ENCODE data around the gene CDKL5.

The CDKL5 gene

DNA sequence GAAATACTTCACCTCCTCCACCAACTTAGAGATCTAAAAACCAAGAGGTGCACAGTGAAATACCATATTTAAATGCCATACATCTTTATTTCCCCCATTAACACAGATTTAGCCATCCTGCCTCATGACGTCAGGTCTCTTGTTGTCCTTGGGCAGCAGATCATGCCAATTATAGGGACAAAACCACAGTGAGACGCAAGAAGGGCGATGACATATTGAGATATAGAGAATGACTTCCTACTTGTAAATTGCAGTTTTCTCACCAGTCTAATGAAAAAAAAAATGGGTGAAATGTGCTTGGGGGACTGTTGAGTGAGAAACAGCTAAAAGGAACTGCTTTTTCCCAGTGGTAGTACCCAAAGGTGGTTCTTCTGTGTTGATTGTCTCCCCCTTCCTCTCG, 222.2 kb downstream of the CDKL5 start:
- no peak overlapping the region for H3K4me3 ChIP-seq (ENCODE audit: severe bottlenecking)
- TF ChIP-seq, protein P1, sequence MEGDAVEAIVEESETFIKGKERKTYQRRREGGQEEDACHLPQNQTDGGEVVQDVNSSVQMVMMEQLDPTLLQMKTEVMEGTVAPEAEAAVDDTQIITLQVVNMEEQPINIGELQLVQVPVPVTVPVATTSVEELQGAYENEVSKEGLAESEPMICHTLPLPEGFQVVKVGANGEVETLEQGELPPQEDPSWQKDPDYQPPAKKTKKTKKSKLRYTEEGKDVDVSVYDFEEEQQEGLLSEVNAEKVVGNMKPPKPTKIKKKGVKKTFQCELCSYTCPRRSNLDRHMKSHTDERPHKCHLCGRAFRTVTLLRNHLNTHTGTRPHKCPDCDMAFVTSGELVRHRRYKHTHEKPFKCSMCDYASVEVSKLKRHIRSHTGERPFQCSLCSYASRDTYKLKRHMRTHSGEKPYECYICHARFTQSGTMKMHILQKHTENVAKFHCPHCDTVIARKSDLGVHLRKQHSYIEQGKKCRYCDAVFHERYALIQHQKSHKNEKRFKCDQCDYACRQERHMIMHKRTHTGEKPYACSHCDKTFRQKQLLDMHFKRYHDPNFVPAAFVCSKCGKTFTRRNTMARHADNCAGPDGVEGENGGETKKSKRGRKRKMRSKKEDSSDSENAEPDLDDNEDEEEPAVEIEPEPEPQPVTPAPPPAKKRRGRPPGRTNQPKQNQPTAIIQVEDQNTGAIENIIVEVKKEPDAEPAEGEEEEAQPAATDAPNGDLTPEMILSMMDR (IDR thresholded peaks at IDR 0.05; ENCODE audit: poor library complexity, severe bottlenecking) = no peak
- ATAC-seq (ENCODE audit: low read depth) = no peak
- no peaks in the 10 kb centered on the region for H3K9me3 ChIP-seq (ENCODE audit: severe bottlenecking)
- no peaks in the 10 kb centered on the region for H3K4me1 ChIP-seq (ENCODE audit: insufficient read depth, poor library complexity, severe bottlenecking)
- no peak overlapping the region for H3K27ac ChIP-seq (ENCODE audit: poor library complexity, severe bottlenecking)
- no peaks in the 10 kb centered on the region for H3K36me3 ChIP-seq (ENCODE audit: low read depth)
- DNase-seq (ENCODE audit: low spot score) = no peak
- no peaks in the 10 kb centered on the region for H3K27me3 ChIP-seq (ENCODE audit: insufficient read depth, poor library complexity, severe bottlenecking)

DNA sequence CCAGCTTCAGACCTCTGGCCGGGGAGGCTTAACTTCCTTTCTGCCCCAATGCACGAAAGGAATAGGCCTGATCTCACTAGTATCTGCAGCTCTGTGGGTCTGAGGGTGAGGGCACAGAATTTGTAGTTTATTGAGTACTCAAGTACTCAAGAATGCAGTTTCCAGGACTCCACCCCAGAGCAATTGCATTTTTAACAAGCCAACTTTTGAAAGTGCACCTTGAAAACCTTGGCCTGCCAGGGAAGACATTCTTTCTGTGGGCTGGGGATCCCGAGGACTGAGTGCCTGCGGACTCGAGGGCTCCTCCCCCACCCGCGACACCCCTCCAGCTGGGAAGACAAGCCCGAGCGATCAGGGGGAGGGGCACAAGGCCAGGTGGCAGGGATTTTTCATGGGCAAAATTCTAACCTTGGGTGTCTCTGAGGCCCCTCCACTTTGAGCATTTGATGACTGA, 224.1 kb downstream of the CDKL5 start:
- H3K9me3 ChIP-seq (ENCODE audit: severe bottlenecking) = no peaks in the 10 kb centered on the region
- no peaks in the 10 kb centered on the region for H3K27me3 ChIP-seq (ENCODE audit: insufficient read depth, poor library complexity, severe bottlenecking)
- H3K4me3 ChIP-seq (ENCODE audit: severe bottlenecking) = no peak overlapping the region
- TF ChIP-seq, protein P1 (IDR thresholded peaks at IDR 0.05; ENCODE audit: poor library complexity, severe bottlenecking) = no peak
- ATAC-seq (ENCODE audit: low read depth) = no peak
- no peaks in the 10 kb centered on the region for H3K36me3 ChIP-seq (ENCODE audit: low read depth)
- no peaks in the 10 kb centered on the region for H3K4me1 ChIP-seq (ENCODE audit: insufficient read depth, poor library complexity, severe bottlenecking)
- DNase-seq (ENCODE audit: low spot score) = no peak
- H3K27ac ChIP-seq (ENCODE audit: poor library complexity, severe bottlenecking) = no peak overlapping the region

DNA sequence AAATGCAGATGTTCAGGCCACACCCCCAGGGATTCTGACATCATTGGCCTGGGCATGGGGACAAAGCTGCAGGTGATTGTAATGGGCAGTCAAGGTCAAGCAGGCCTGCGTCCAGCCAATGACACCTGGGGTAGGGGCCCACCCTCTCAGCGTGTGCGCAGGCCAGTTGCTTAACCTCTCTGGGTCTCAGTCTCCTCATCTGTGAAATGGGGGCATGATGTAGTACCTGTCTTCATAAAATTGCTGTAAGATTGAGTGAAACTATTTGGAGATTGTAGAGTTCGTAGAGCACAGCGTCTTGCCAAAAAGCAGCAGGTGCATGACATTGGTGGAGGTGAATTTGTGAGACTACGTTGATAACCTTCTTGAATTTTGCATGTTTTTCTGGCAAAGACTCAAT, 225.3 kb downstream of the CDKL5 start:
- ATAC-seq (ENCODE audit: low read depth) (no peak), DNase-seq (ENCODE audit: low spot score) (no peak)
- no peak overlapping the region for H3K27ac ChIP-seq (ENCODE audit: poor library complexity, severe bottlenecking)
- no peaks in the 10 kb centered on the region for H3K36me3 ChIP-seq (ENCODE audit: low read depth)
- TF ChIP-seq, protein P1 (IDR thresholded peaks at IDR 0.05; ENCODE audit: poor library complexity, severe bottlenecking) = no peak
- H3K9me3 ChIP-seq (ENCODE audit: severe bottlenecking) = no peaks in the 10 kb centered on the region
- H3K4me3 ChIP-seq (ENCODE audit: severe bottlenecking) = no peak overlapping the region
- H3K27me3 ChIP-seq (ENCODE audit: insufficient read depth, poor library complexity, severe bottlenecking) = no peaks in the 10 kb centered on the region
- no peaks in the 10 kb centered on the region for H3K4me1 ChIP-seq (ENCODE audit: insufficient read depth, poor library complexity, severe bottlenecking)

DNA sequence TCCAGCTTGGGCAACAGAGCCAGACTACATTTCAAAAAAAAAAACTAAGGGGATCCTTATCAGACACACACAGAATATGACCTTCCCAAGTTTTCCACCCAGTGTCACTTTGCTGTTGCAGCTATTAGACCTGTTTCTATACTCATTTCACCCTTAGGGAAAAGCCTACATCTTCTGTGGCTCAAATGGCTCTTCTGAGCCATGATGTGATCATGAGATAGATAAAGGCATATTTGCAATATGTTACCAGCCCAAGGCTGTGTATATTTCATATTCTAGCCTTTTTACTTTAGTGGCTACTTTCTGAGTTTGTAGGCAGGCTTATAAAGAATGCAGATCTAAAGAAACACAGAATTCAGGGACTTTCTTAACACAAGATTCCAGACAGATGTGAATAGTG, 227.2 kb downstream of the CDKL5 start:
- H3K27me3 ChIP-seq (ENCODE audit: insufficient read depth, poor library complexity, severe bottlenecking) = no peaks in the 10 kb centered on the region
- ATAC-seq (ENCODE audit: low read depth) (no peak), DNase-seq (ENCODE audit: low spot score) (no peak)
- no peak overlapping the region for H3K27ac ChIP-seq (ENCODE audit: poor library complexity, severe bottlenecking)
- H3K4me3 ChIP-seq (ENCODE audit: severe bottlenecking) = no peak overlapping the region
- no peaks in the 10 kb centered on the region for H3K36me3 ChIP-seq (ENCODE audit: low read depth)
- no peaks in the 10 kb centered on the region for H3K4me1 ChIP-seq (ENCODE audit: insufficient read depth, poor library complexity, severe bottlenecking)
- TF ChIP-seq, protein P1 (IDR thresholded peaks at IDR 0.05; ENCODE audit: poor library complexity, severe bottlenecking) = no peak
- no peaks in the 10 kb centered on the region for H3K9me3 ChIP-seq (ENCODE audit: severe bottlenecking)

DNA sequence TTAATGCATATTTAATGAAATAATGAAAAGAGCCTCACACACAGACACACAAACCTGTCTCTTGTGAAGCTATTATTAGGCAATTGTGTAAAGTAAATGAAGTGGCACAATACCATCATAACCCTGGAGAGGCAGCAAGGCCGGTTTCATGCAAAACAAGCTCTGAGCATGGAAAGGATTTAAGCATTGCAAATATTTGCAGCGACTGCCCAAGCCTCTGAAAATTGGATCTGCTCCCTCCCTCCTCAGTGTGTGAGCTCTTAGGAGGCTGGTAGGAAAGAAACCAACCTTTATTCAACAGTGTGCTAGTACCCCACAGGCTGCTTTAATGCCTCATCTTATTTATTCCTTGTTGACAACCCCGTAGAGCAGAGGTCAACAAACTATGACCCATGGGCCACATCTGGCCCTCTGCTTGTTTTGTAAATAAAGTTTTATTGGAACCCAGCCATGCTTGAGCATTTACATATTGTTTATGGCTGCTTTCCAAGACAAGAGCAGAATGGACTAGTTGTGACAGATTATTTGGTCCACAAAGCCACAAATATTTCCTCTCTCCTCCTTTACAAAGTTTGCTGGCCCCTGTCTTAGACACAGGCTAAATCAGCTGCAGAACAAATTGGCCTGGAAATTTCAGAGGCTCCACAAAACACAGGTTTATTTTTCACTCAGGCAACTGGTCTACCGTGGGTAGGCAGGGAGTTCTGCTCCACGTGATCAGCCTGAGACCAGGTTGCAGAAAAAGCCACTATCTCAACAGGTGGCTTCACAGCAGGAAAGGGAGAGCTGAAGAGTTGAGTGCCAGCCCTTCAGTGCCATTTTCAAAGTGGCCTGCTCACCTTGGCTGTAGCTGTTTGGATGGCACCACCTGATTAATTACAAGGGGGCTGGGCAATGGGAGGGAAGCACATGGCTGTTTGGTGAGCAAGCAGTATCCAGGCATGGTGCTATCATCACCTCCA, 229.7 kb downstream of the CDKL5 start:
- Histone ChIP-seq H3K27ac (ENCODE audit: poor library complexity, severe bottlenecking) (no peak overlapping the region), H3K9me3 (ENCODE audit: severe bottlenecking) (no peaks in the 10 kb centered on the region), H3K36me3 (ENCODE audit: low read depth) (no peaks in the 10 kb centered on the region), H3K4me1 (ENCODE audit: insufficient read depth, poor library complexity, severe bottlenecking) (no peaks in the 10 kb centered on the region), H3K27me3 (ENCODE audit: insufficient read depth, poor library complexity, severe bottlenecking) (no peaks in the 10 kb centered on the region), H3K4me3 (ENCODE audit: severe bottlenecking) (no peak overlapping the region)
- DNase-seq (ENCODE audit: low spot score) = no peak
- no peak for ATAC-seq (ENCODE audit: low read depth)
- TF ChIP-seq, protein P1 (IDR thresholded peaks at IDR 0.05; ENCODE audit: poor library complexity, severe bottlenecking) = no peak
